GM18526 (cell line): ENCODE measurements around the gene PIN1.

Source experiments
- POLR2A ChIP-seq: IDR thresholded peaks from 3 replicates; pipeline ENCODE4 v1.6.1; 2011; ENCODE audit not compliant: insufficient read length; ENCODE audit errors: extremely low read depth

Gene PIN1

GRCh38 chr19:9865732-9866501 is 30.8 kb downstream of the PIN1 start:
- no peak for TF ChIP-seq POLR2A

- no peak for TF ChIP-seq POLR2A
Observed at GRCh38 chr19:9868983-9869617, 34.0 kb downstream of the PIN1 start.

- no peak for TF ChIP-seq POLR2A
Observed at GRCh38 chr19:9871626-9872338, 36.7 kb downstream of the PIN1 start.

GRCh38 chr19:9872618-9873242 is 37.6 kb downstream of the PIN1 start:
- no peak for TF ChIP-seq POLR2A

- no peak for TF ChIP-seq POLR2A
Observed at GRCh38 chr19:9875031-9875627, 40.0 kb downstream of the PIN1 start.

- TF ChIP-seq POLR2A: no peak
Observed at GRCh38 chr19:9875796-9876195, 40.7 kb downstream of the PIN1 start.

GRCh38 chr19:9877780-9878510 is 42.8 kb downstream of the PIN1 start:
- no peak for TF ChIP-seq POLR2A

GRCh38 chr19:9878511-9879196 is 43.5 kb downstream of the PIN1 start:
- no peak for TF ChIP-seq POLR2A

GRCh38 chr19:9881720-9882119 is 46.6 kb downstream of the PIN1 start:
- TF ChIP-seq POLR2A: no peak

GRCh38 chr19:9883231-9883758 is 48.2 kb downstream of the PIN1 start:
- TF ChIP-seq POLR2A: no peak

- no peak for TF ChIP-seq POLR2A
Observed at GRCh38 chr19:9883764-9884163, 48.6 kb downstream of the PIN1 start.

GRCh38 chr19:9885077-9885552 is 50.0 kb downstream of the PIN1 start:
- no peak for TF ChIP-seq POLR2A

- TF ChIP-seq POLR2A: no peak
Observed at GRCh38 chr19:9891609-9892373, 56.7 kb downstream of the PIN1 start.
